Liver (tissue), 3 donors: ENCODE results near the gene LAMB2.

Experiments used
- EGR1 ChIP-seq, 2 donors: IDR thresholded peaks; 2 replicates each; pipeline ENCODE4 v1.6.1; 2016 to 2018; ENCODE audit warnings: antibody characterized with exemption in 2 of 2, low read depth in 2 of 2
- FOXA1 ChIP-seq: IDR thresholded peaks from 2 replicates; pipeline ENCODE4 v1.6.1; 2016; ENCODE audit warnings: antibody characterized with exemption
- GABPA ChIP-seq, 2 donors: IDR thresholded peaks in 1 of 2; conservative IDR thresholded peaks in 1 of 2; 2 replicates each; pipeline ENCODE4 v1.6.1; 2016; ENCODE audit warnings: antibody characterized with exemption in 2 of 2, mild to moderate bottlenecking in 1 of 2, moderate library complexity in 1 of 2
- JUND ChIP-seq, 2 donors: IDR thresholded peaks; 2 replicates each; pipeline ENCODE4 v1.6.1; 2016; ENCODE audit warnings: antibody characterized with exemption in 2 of 2
- NR2F2 ChIP-seq: IDR thresholded peaks from 2 replicates; pipeline ENCODE4 v1.6.1; 2016; ENCODE audit warnings: antibody characterized with exemption
- SP1 ChIP-seq: IDR thresholded peaks from 2 replicates; pipeline ENCODE4 v1.6.1; 2018; ENCODE audit warnings: antibody characterized with exemption, mild to moderate bottlenecking
- TAF1 ChIP-seq: conservative IDR thresholded peaks from 2 replicates; pipeline ENCODE4 v1.6.1; 2016; ENCODE audit warnings: antibody characterized with exemption, mild to moderate bottlenecking
- YY1 ChIP-seq: IDR thresholded peaks from 2 replicates; pipeline ENCODE4 v1.6.1; 2016; ENCODE audit warnings: antibody characterized with exemption, mild to moderate bottlenecking
- TF ChIP-seq, protein P1 (sequence below): IDR thresholded peaks from 2 replicates; pipeline ENCODE4 v1.6.1; 2016; ENCODE audit warnings: antibody characterized with exemption
- TF ChIP-seq, protein P2 (sequence below): fragments of 150-350 bp; IDR thresholded peaks from 2 replicates; pipeline ENCODE4 v1.5.1; 2017; ENCODE audit warnings: improper control_type of control experiment, low read depth, low read length; ENCODE audit not compliant: missing input control
- TF ChIP-seq, protein P3 (sequence below): IDR thresholded peaks from 2 replicates; pipeline ENCODE4 v1.6.1; 2016; ENCODE audit warnings: antibody characterized with exemption
- TF ChIP-seq, protein P4 (sequence below): IDR thresholded peaks from 2 replicates; pipeline ENCODE4 v1.6.1; 2016; ENCODE audit warnings: antibody characterized with exemption, mild to moderate bottlenecking
- donor health status: healthy.
- donor health status: healthy.

DNA sequence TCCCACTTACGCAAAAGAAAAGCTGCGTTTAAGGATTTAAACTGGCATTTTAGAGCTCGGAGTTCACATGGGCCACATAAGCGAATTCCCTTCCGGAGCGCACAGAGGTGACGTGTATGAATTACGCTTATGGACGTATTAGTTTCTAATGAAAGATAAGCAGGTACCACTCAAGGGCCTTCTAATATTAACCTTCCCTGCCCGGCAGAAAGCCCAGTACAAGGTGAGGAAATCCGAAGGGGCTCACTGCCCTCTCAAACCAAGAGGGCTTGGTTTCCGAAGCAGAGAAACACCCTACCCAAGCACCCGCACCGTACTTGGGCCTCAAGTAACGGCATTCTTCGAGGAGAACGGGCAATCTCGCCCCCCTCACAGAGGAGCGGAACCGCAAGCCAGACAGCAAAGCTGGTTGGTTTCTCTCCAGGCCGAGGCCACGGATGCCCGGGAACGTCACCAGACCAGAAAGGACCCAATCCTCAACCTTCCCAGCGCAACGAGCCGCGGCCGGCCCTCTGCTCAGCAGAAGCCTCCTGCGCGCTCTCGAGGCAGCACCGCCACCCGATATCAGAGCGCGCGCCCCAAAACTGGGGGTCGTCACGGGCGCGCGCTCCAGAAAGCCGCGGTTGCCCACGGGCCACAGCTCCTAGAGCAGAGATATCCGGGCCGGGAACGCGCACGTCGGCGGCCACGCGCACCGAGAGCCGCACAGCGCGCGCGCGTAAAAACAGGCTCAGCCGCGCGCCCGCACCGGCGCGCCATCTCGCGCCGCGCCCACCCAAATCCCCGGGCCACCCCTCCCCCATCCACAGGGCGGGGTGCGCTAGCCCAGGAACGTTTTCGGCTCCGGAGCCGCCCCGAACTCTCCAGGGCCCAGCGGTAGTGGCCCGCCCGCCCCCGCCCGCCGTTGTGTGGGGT lies 39.7 kb downstream of the LAMB2 start:
- TF ChIP-seq TAF1 (no peak), JUND (IDR thresholded peaks at IDR 0.05) (no peak), FOXA1 (no peak), EGR1 (IDR thresholded peaks at IDR 0.05; ENCODE audit: low read depth in 2 of 2) (no peak), GABPA (IDR thresholded peaks at IDR 0.05 in 1 of 2, conservative IDR thresholded peaks at IDR 0.05 in 1 of 2) (no peak), SP1 (no peak), YY1 (no peak), NR2F2 (no peak)
- TF ChIP-seq, protein P1, sequence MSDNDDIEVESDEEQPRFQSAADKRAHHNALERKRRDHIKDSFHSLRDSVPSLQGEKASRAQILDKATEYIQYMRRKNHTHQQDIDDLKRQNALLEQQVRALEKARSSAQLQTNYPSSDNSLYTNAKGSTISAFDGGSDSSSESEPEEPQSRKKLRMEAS: no peak
- TF ChIP-seq, protein P2, sequence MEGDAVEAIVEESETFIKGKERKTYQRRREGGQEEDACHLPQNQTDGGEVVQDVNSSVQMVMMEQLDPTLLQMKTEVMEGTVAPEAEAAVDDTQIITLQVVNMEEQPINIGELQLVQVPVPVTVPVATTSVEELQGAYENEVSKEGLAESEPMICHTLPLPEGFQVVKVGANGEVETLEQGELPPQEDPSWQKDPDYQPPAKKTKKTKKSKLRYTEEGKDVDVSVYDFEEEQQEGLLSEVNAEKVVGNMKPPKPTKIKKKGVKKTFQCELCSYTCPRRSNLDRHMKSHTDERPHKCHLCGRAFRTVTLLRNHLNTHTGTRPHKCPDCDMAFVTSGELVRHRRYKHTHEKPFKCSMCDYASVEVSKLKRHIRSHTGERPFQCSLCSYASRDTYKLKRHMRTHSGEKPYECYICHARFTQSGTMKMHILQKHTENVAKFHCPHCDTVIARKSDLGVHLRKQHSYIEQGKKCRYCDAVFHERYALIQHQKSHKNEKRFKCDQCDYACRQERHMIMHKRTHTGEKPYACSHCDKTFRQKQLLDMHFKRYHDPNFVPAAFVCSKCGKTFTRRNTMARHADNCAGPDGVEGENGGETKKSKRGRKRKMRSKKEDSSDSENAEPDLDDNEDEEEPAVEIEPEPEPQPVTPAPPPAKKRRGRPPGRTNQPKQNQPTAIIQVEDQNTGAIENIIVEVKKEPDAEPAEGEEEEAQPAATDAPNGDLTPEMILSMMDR: no peak
- TF ChIP-seq, protein P3, sequence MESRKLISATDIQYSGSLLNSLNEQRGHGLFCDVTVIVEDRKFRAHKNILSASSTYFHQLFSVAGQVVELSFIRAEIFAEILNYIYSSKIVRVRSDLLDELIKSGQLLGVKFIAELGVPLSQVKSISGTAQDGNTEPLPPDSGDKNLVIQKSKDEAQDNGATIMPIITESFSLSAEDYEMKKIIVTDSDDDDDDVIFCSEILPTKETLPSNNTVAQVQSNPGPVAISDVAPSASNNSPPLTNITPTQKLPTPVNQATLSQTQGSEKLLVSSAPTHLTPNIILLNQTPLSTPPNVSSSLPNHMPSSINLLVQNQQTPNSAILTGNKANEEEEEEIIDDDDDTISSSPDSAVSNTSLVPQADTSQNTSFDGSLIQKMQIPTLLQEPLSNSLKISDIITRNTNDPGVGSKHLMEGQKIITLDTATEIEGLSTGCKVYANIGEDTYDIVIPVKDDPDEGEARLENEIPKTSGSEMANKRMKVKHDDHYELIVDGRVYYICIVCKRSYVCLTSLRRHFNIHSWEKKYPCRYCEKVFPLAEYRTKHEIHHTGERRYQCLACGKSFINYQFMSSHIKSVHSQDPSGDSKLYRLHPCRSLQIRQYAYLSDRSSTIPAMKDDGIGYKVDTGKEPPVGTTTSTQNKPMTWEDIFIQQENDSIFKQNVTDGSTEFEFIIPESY: no peak
- TF ChIP-seq, protein P4, sequence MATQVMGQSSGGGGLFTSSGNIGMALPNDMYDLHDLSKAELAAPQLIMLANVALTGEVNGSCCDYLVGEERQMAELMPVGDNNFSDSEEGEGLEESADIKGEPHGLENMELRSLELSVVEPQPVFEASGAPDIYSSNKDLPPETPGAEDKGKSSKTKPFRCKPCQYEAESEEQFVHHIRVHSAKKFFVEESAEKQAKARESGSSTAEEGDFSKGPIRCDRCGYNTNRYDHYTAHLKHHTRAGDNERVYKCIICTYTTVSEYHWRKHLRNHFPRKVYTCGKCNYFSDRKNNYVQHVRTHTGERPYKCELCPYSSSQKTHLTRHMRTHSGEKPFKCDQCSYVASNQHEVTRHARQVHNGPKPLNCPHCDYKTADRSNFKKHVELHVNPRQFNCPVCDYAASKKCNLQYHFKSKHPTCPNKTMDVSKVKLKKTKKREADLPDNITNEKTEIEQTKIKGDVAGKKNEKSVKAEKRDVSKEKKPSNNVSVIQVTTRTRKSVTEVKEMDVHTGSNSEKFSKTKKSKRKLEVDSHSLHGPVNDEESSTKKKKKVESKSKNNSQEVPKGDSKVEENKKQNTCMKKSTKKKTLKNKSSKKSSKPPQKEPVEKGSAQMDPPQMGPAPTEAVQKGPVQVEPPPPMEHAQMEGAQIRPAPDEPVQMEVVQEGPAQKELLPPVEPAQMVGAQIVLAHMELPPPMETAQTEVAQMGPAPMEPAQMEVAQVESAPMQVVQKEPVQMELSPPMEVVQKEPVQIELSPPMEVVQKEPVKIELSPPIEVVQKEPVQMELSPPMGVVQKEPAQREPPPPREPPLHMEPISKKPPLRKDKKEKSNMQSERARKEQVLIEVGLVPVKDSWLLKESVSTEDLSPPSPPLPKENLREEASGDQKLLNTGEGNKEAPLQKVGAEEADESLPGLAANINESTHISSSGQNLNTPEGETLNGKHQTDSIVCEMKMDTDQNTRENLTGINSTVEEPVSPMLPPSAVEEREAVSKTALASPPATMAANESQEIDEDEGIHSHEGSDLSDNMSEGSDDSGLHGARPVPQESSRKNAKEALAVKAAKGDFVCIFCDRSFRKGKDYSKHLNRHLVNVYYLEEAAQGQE: no peak
